ENCODE results near the gene KRTAP10-11.
A peak's percentile ranks its signal among the peaks of the same experiment; 100 is the strongest.
"Not testable (repeated sequence)": the region's sequence is repeated elsewhere in the genome, so short reads cannot be mapped to it uniquely, and the experiment has no call there.

The KRTAP10-11 gene

DNA sequence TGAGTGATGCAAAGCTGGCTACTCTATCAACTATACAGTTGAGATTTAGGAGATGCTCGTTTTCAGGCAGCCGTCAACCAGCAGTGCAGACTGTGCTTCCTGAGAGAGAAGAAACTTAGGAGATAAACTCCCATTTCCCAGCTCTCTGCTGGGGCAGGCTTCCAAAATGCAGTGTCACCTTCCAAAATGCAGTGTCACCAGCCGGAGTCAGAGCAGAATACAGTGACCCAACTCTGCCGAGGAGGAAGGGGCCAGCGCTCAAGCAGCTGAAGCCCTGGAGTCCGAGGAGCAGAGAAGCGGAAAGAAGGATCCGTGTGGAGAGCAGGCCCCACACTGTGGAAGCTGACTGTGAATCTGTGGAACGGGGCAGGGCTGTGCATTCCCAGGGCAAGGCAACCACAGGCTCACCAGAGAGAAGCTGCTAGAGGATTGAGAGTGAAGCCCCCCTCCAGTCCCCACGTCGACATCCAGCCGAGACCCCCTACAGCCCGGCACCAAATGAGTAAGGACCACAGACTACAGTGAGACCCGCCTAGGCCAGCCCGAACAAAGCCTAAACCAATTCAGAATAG is 36.5 kb downstream of the KRTAP10-11 start:
- H3K27me3 ChIP-seq (ENCODE audit: insufficient read depth, insufficient read length): peaks cover 20% of the 10 kb centered on the region
- DNase-seq (ENCODE audit: low read depth, low spot score): no peak
- no peak for TF ChIP-seq ZNF274 (IDR thresholded peaks at IDR 0.05; ENCODE audit: low read depth, low read length)

DNA sequence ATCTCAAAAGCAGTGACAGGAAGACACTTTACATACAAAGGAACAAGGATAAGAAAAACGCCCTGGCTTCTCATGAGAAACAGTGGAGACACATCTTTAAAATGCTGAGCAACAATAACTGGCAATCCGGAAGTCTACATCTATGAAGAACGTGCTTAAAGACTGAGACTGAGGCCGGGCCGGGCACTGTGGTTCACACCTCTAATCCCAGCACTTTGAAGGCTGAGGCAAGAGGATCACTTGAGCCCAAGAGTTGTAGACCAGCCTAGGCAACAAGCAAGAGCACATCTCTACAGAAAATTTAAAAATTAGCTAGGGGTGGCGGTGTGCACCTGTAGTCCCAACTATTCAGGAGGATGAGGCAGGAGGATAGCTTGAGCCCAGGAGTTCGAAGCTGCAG is 37.9 kb downstream of the KRTAP10-11 start:
- no peak overlapping the region for H3K4me3 ChIP-seq (ENCODE audit: insufficient read length, low read depth)
- H3K4me1 ChIP-seq (ENCODE audit: insufficient read depth, insufficient read length): peaks cover 11% of the 10 kb centered on the region
- H3K36me3 ChIP-seq (ENCODE audit: insufficient read depth, insufficient read length, low read length): no peaks in the 10 kb centered on the region
- H3K9ac ChIP-seq (ENCODE audit: insufficient read length, low read depth): no peak overlapping the region
- TF ChIP-seq ZNF274 (IDR thresholded peaks at IDR 0.05; ENCODE audit: low read depth, low read length) (no peak), SUZ12 (IDR thresholded peaks at IDR 0.05; ENCODE audit: extremely low read depth, insufficient read depth, insufficient read length) (no peak)
- DNase-seq (ENCODE audit: low read depth, low spot score): no peak
- H3K27me3 ChIP-seq (ENCODE audit: insufficient read depth, insufficient read length): peaks cover 20% of the 10 kb centered on the region
- peaks cover 4% of the 10 kb centered on the region; the same call in 1 of the 2 replicates for H3K9me3 ChIP-seq (ENCODE audit: insufficient read depth, low read length)

More for the DNA sequence above, 36.5 kb downstream of the KRTAP10-11 start:
- Histone ChIP-seq H3K4me3 (ENCODE audit: insufficient read length, low read depth) (no peak overlapping the region), H3K9me3 (ENCODE audit: insufficient read depth, low read length) (peaks cover 14% of the 10 kb centered on the region; the same call in 1 of the 2 replicates), H3K36me3 (ENCODE audit: insufficient read depth, insufficient read length, low read length) (no peaks in the 10 kb centered on the region), H3K9ac (ENCODE audit: insufficient read length, low read depth) (no peak overlapping the region), H3K4me1 (ENCODE audit: insufficient read depth, insufficient read length) (peaks cover 11% of the 10 kb centered on the region)

GRCh38 chr21:44684483-44684882 is 38.3 kb downstream of the KRTAP10-11 start:
- Histone ChIP-seq H3K4me1 (ENCODE audit: insufficient read depth, insufficient read length) (peaks cover 11% of the 10 kb centered on the region), H3K27me3 (ENCODE audit: insufficient read depth, insufficient read length) (peaks cover 20% of the 10 kb centered on the region), H3K4me3 (ENCODE audit: insufficient read length, low read depth) (no peak overlapping the region), H3K9me3 (ENCODE audit: insufficient read depth, low read length) (peaks cover under 1% of the 10 kb centered on the region; the same call in 1 of the 2 replicates), H3K36me3 (ENCODE audit: insufficient read depth, insufficient read length, low read length) (no peaks in the 10 kb centered on the region), H3K9ac (ENCODE audit: insufficient read length, low read depth) (no peak overlapping the region)
- DNase-seq (ENCODE audit: low read depth, low spot score): no peak
- TF ChIP-seq ZNF274 (IDR thresholded peaks at IDR 0.05; ENCODE audit: low read depth, low read length): no peak
- no peak for TF ChIP-seq SUZ12 (IDR thresholded peaks at IDR 0.05; ENCODE audit: extremely low read depth, insufficient read depth, insufficient read length)
- TF ChIP-seq YY1 (IDR thresholded peaks at IDR 0.05; ENCODE audit: insufficient read depth, insufficient read length): no peak

DNA sequence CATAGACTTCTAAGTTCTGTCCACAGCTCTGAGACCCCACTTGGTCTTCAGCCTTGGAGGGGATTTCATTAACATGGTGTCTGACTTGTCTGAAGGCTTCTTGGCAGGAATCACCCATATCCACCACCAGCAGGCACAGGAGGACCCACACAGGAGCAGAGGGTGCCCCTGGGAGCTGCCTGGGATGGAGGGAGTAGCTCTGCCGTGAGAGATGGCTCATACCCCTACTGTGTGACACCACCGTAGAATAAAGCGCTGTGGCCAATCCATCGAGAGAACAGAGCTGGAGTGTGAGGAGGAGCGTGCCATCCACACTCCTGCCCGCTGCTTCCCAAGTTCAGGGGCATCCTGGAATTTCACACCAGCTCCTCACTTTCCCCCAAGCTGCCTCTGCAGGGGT is 38.8 kb downstream of the KRTAP10-11 start:
- not testable (repeated sequence) for H3K9me3 ChIP-seq (ENCODE audit: insufficient read depth, low read length); H3K36me3 ChIP-seq (ENCODE audit: insufficient read depth, insufficient read length, low read length); DNase-seq (ENCODE audit: low read depth, low spot score); H3K4me3 ChIP-seq (ENCODE audit: insufficient read length, low read depth); H3K9ac ChIP-seq (ENCODE audit: insufficient read length, low read depth)
- Histone ChIP-seq H3K27me3 (ENCODE audit: insufficient read depth, insufficient read length) (peaks cover 20% of the 10 kb centered on the region), H3K4me1 (ENCODE audit: insufficient read depth, insufficient read length) (peaks cover 11% of the 10 kb centered on the region)

DNA sequence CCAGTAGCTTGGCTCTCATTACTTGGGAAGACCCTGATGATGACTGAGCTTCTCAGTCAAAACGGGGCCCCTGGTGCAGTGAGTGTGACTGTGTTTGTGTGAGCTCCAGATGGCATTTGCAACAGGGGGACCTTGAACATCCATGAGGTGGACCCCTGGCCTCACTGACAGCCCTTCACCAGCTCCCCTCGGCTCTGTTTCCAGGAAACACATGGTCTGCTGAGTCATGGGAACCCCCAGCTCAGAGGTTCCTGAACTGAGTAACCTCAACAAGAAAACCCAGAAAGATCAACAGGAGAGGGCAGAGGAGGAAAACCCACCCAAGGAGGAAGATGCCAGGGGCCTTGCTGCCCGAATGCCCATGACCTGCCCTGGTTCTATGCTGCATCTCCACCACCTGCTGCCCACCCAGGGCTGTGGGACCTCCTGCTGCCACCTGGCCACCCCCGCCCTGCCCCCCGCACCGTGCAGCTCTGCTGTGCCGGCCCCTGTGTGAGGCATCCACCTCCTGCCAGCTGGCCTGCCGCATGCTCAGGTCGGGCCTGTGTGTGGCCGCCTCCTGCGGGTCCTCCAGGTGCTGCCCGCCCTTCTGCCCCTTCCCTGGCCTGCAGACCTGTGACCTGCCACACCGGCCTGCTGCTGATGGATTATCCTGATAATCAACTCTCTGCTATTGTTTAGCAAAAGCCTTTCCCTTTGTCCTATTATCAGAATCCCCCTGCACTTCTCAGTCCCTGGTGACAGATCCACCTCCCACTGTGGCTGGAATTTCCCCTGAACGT is 40.0 kb downstream of the KRTAP10-11 start:
- TF ChIP-seq SUZ12 (IDR thresholded peaks at IDR 0.05; ENCODE audit: extremely low read depth, insufficient read depth, insufficient read length): no peak
- no peak for TF ChIP-seq ZNF274 (IDR thresholded peaks at IDR 0.05; ENCODE audit: low read depth, low read length)
- no peak for TF ChIP-seq YY1 (IDR thresholded peaks at IDR 0.05; ENCODE audit: insufficient read depth, insufficient read length)
- Histone ChIP-seq H3K4me1 (ENCODE audit: insufficient read depth, insufficient read length) (peaks cover 11% of the 10 kb centered on the region), H3K9me3 (ENCODE audit: insufficient read depth, low read length) (no peaks in the 10 kb centered on the region), H3K4me3 (ENCODE audit: insufficient read length, low read depth) (no peak overlapping the region), H3K9ac (ENCODE audit: insufficient read length, low read depth) (peak overlapping the region; percentile 26), H3K36me3 (ENCODE audit: insufficient read depth, insufficient read length, low read length) (no peaks in the 10 kb centered on the region), H3K27me3 (ENCODE audit: insufficient read depth, insufficient read length) (peaks cover 20% of the 10 kb centered on the region)
- DNase-seq (ENCODE audit: low read depth, low spot score): no peak

- Histone ChIP-seq H3K9ac (ENCODE audit: insufficient read length, low read depth) (peak overlapping the region; percentile 62), H3K4me3 (ENCODE audit: insufficient read length, low read depth) (no peak overlapping the region), H3K27me3 (ENCODE audit: insufficient read depth, insufficient read length) (peaks cover 17% of the 10 kb centered on the region), H3K4me1 (ENCODE audit: insufficient read depth, insufficient read length) (peaks cover 11% of the 10 kb centered on the region), H3K36me3 (ENCODE audit: insufficient read depth, insufficient read length, low read length) (no peaks in the 10 kb centered on the region), H3K9me3 (ENCODE audit: insufficient read depth, low read length) (no peaks in the 10 kb centered on the region)
- TF ChIP-seq YY1 (IDR thresholded peaks at IDR 0.05; ENCODE audit: insufficient read depth, insufficient read length) (no peak), ZNF274 (IDR thresholded peaks at IDR 0.05; ENCODE audit: low read depth, low read length) (no peak), SUZ12 (IDR thresholded peaks at IDR 0.05; ENCODE audit: extremely low read depth, insufficient read depth, insufficient read length) (no peak)
- DNase-seq (ENCODE audit: low read depth, low spot score): no peak
Observed at GRCh38 chr21:44686843-44687561, 40.8 kb downstream of the KRTAP10-11 start.

DNA sequence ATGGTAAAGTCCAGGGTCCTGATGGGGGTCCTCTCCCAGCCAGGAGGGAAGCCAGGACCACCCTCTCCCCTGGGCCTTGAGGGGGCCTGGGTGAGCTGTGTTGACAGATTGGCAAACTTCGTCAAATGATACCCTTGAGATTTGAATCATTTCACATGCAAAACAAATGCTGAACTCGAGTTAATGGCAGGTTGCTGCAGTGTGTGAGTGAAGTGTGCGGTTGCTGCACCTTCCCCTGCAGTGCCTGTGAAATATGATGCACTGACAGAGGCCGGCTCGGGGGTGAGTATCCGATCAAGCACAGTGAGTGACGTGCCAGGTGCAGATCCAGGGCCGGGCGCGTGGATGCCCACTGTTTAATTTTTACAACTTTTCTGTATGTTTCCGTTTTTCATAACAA is 41.5 kb downstream of the KRTAP10-11 start:
- no peak for DNase-seq (ENCODE audit: low read depth, low spot score)
- TF ChIP-seq ZNF274 (IDR thresholded peaks at IDR 0.05; ENCODE audit: low read depth, low read length) (no peak), YY1 (IDR thresholded peaks at IDR 0.05; ENCODE audit: insufficient read depth, insufficient read length) (no peak)

DNA sequence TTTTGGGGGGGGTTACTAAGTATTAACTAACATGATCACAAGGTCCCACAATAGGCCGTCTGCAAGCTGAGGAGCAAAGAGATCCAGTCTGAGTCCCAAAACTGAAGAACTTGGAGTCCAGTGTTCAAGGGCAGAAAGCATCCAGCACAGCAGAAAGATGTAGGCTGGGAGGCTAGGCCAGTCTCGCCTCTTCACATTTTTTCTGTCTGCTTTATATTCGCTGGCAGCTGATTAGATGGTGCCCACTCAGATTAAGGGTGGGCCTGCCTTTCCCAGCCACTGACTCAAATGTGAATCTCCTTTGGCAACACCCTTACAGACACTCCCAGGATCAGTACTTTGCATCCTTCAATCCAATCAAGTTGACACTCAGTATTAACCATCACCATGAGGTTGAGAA is 43.5 kb downstream of the KRTAP10-11 start:
- H3K9ac ChIP-seq (ENCODE audit: insufficient read length, low read depth); H3K27me3 ChIP-seq (ENCODE audit: insufficient read depth, insufficient read length); DNase-seq (ENCODE audit: low read depth, low spot score); H3K4me3 ChIP-seq (ENCODE audit: insufficient read length, low read depth); H3K36me3 ChIP-seq (ENCODE audit: insufficient read depth, insufficient read length, low read length): not testable (repeated sequence)
- peaks cover 13% of the 10 kb centered on the region for H3K9me3 ChIP-seq (ENCODE audit: insufficient read depth, low read length)
- peaks cover 11% of the 10 kb centered on the region for H3K4me1 ChIP-seq (ENCODE audit: insufficient read depth, insufficient read length)

More for the DNA sequence above, 41.5 kb downstream of the KRTAP10-11 start:
- Histone ChIP-seq H3K4me1 (ENCODE audit: insufficient read depth, insufficient read length) (peaks cover 11% of the 10 kb centered on the region), H3K9me3 (ENCODE audit: insufficient read depth, low read length) (peaks cover 2% of the 10 kb centered on the region; the same call in 1 of the 2 replicates), H3K9ac (ENCODE audit: insufficient read length, low read depth) (no peak overlapping the region), H3K4me3 (ENCODE audit: insufficient read length, low read depth) (no peak overlapping the region), H3K36me3 (ENCODE audit: insufficient read depth, insufficient read length, low read length) (no peaks in the 10 kb centered on the region), H3K27me3 (ENCODE audit: insufficient read depth, insufficient read length) (peaks cover 17% of the 10 kb centered on the region)
